ENCODE measurements around the gene NUDT13.

GRCh38 chr10:73083221-73083620 lies 27.0 kb upstream of the NUDT13 start:
- TF ChIP-seq EZH2 (IDR thresholded peaks at IDR 0.05; ENCODE audit: borderline replicate concordance, low read depth, low read length) (no peak), POLR2A (conservative IDR thresholded peaks at IDR 0.05) (no peak), NR0B1 (IDR thresholded peaks at IDR 0.05; ENCODE audit: partially characterized antibody) (no peak), ATF6 (CRISPR knock-in tag; IDR thresholded peaks at IDR 0.05) (no peak), CTCF (IDR thresholded peaks at IDR 0.05 in 2 of 3, conservative IDR thresholded peaks at IDR 0.05 in 1 of 3; ENCODE audit: insufficient read depth in 2 of 3, low read depth in 1 of 3, low read length in 3 of 3) (no peak), HIVEP1 (CRISPR knock-in tag; IDR thresholded peaks at IDR 0.05) (no peak)

Data from K562 (cell line).